T-cell (primary cell): ENCODE results near the gene SEMA4C. TPM values are rescaled to one million over a fixed set of nuclear protein-coding genes. Genes with fewer than 3 reads are reported as not detected.

Experiments
- ATAC-seq, 4 experiments: fragments of 200-7000 bp in 3 of 4; fragments of 150-1000 bp in 1 of 4; cut with Tn5 transposase; replicated peaks in 1 of 4; 1 replicate in 3 of 4; 2 replicates in 1 of 4; pipeline ENCODE4 v1.10.0; 2021; ENCODE audit warnings: moderate library complexity in 3 of 4, mild to moderate bottlenecking in 2 of 4, moderate number of reproducible peaks in 1 of 4
- CTCF ChIA-PET, 2 donors: fragments of 300-600 bp; sonication (Branson Sonifier 250); formaldehyde crosslinking; loops; one replicate each; lab custom pipeline; 2022; ENCODE audit warnings: antibody characterized with exemption in 2 of 2; lab: Charles Lee
- POLR2A ChIA-PET, 2 donors: fragments of 300-600 bp; sonication (Branson Sonifier 250); formaldehyde crosslinking; loops; one replicate each; lab custom pipeline; 2022; ENCODE audit warnings: antibody characterized with exemption in 2 of 2; lab: Charles Lee
- DNase-seq, 35 experiments: peaks; one replicate each; pipeline versions ENCODE4 v3.0.0 to v3.0.0-alpha.2; 2013 to 2023
- H3K27ac ChIP-seq: one replicate; pipeline ENCODE4 v1.5.1; 2013; ENCODE audit warnings: low read length
- H3K27me3 ChIP-seq, 2 experiments: replicated peaks in 1 of 2; 1 replicate in 1 of 2; 2 replicates in 1 of 2; pipeline versions ENCODE4 v1.6.1 to v1.7.0; 2013; ENCODE audit warnings: low read length in 1 of 2, mixed read lengths in 1 of 2; ENCODE audit not compliant: control insufficient read depth in 2 of 2, insufficient read depth in 2 of 2; ENCODE audit errors: extremely low read depth in 1 of 2
- H3K36me3 ChIP-seq, 2 donors: 1 replicate in 1 of 2; 2 replicates in 1 of 2; pipeline versions ENCODE4 v1.6.1 to v1.7.0; 2013; ENCODE audit warnings: low read length in 1 of 2; ENCODE audit not compliant: control insufficient read depth in 2 of 2, insufficient read depth in 1 of 2; ENCODE audit errors: extremely low read depth in 1 of 2
- H3K4me1 ChIP-seq, 2 experiments: 1 replicate in 1 of 2; 2 replicates in 1 of 2; pipeline versions ENCODE4 v1.6.1 to v1.7.0; 2013; ENCODE audit warnings: low read length in 2 of 2, mixed read lengths in 1 of 2; ENCODE audit not compliant: insufficient read depth in 2 of 2, control insufficient read depth in 1 of 2; ENCODE audit errors: extremely low read depth in 1 of 2
- H3K4me3 ChIP-seq, 2 donors: 1 replicate in 1 of 2; 2 replicates in 1 of 2; pipeline versions ENCODE4 v1.5.1 to v1.7.0; 2013; ENCODE audit warnings: mild to moderate bottlenecking in 2 of 2, low read length in 1 of 2, moderate library complexity in 1 of 2; ENCODE audit not compliant: control insufficient read depth in 1 of 2; ENCODE audit errors: extremely low read depth in 1 of 2
- H3K9me3 ChIP-seq: 2 replicates; pipeline ENCODE4 v1.7.0; 2013
- H3K27ac Mint-ChIP-seq, 2 donors: one replicate each; pipeline ENCODE4 v1.8.0; 2020 to 2021; ENCODE audit warnings: mild to moderate bottlenecking in 2 of 2, mixed read lengths in 2 of 2
- H3K27me3 Mint-ChIP-seq, 2 donors: one replicate each; pipeline ENCODE4 v1.8.0; 2021 to 2022; ENCODE audit warnings: mixed read lengths in 2 of 2
- H3K36me3 Mint-ChIP-seq: one replicate; pipeline ENCODE4 v1.8.0; 2021; ENCODE audit warnings: mixed read lengths
- H3K4me1 Mint-ChIP-seq, 3 donors: one replicate each; pipeline ENCODE4 v1.8.0; 2020 to 2022; ENCODE audit warnings: mixed read lengths in 3 of 3, mild to moderate bottlenecking in 1 of 3
- H3K4me3 Mint-ChIP-seq, 3 donors: one replicate each; pipeline ENCODE4 v1.8.0; 2020 to 2022; ENCODE audit warnings: mild to moderate bottlenecking in 3 of 3, mixed read lengths in 3 of 3, moderate library complexity in 3 of 3
- H3K9me3 Mint-ChIP-seq, 3 donors: one replicate each; pipeline ENCODE4 v1.8.0; 2020 to 2022; ENCODE audit warnings: mixed read lengths in 3 of 3
- WGBS: methylation state at CpG from one replicate; pipeline ENCODE4 v1.1.5; 2013; ENCODE audit warnings: missing lambda C conversion rate; ENCODE audit not compliant: insufficient coverage; 5-methylcytosine and 5-hydroxymethylcytosine counted together
- total RNA-seq, 35 experiments: library from RNA in 6 of 35; stranded (reverse) in 6 of 35; fragments of 120-200 nt in 1 of 35; gene quantifications; one replicate each; pipeline versions ENCODE4 v1.2.1 to v1.2.4 and lab custom pipeline; 2013 to 2026

The SEMA4C gene
- total RNA-seq, 5 donors from 2014 or later (not counting 1 experiment from before 2014, with no cell fraction given), result 36.3 to 89.0 (median 72.3) TPM

GRCh38 chr2:96899413-96899741 is 29.5 kb upstream of the SEMA4C start:
- Mint-ChIP-seq H3K4me1 (peaks cover 40 to 44% (median 44%) of the 10 kb centered on the region in 3 donors), H3K27ac (no peak overlapping the region), H3K27me3 (no peaks in the 10 kb centered on the region), H3K36me3 (no peaks in the 10 kb centered on the region), H3K4me3 (no peak overlapping the region), H3K9me3 (no peaks in the 10 kb centered on the region)
- H3K4me1 ChIP-seq, result peaks cover 14 to 38% of the 10 kb centered on the region in 2 experiments
- no peak overlapping the region for H3K4me3 ChIP-seq
- H3K27me3 ChIP-seq, result peaks cover 0 to 2% of the 10 kb centered on the region in 2 experiments
- H3K27ac ChIP-seq, result no peak overlapping the region
- DNase-seq, result no peak
- POLR2A ChIA-PET, result interaction anchor here in 1 of 2 donors (0.6 kb wide), 1 partner anchor 13 kb away, joined by 3 read pairs; no protein-coding TSS in a partner anchor
- no peaks in the 10 kb centered on the region for H3K9me3 ChIP-seq
- CTCF ChIA-PET, result no interaction called here
- H3K36me3 ChIP-seq, result no peaks in the 10 kb centered on the region
- ATAC-seq, result no peak
- 100% methylated on average over 1 of the region's 4 CpGs for WGBS

GRCh38 chr2:96898641-96899412 is 28.9 kb upstream of the SEMA4C start:
- H3K27me3 ChIP-seq, result peaks cover 0 to 2% of the 10 kb centered on the region in 2 experiments
- H3K4me3 Mint-ChIP-seq, result no peak overlapping the region
- no peaks in the 10 kb centered on the region for H3K9me3 ChIP-seq
- ATAC-seq (no peak), DNase-seq (no peak)
- POLR2A ChIA-PET, result interaction anchor here in 1 of 2 donors (0.6 kb wide), 1 partner anchor 14 kb away, joined by 3 read pairs; no protein-coding TSS in a partner anchor
- peaks cover 14 to 35% of the 10 kb centered on the region in 2 experiments for H3K4me1 ChIP-seq
- no peaks in the 10 kb centered on the region for H3K36me3 Mint-ChIP-seq
- no peak overlapping the region for H3K27ac ChIP-seq
- H3K27ac Mint-ChIP-seq, result peak overlapping the region in 1 of 2 donors; percentile 39
- H3K27me3 Mint-ChIP-seq, result no peaks in the 10 kb centered on the region
- H3K4me1 Mint-ChIP-seq, result peaks cover 36 to 44% (median 41%) of the 10 kb centered on the region in 3 donors
- no peaks in the 10 kb centered on the region for H3K36me3 ChIP-seq
- CTCF ChIA-PET, result no interaction called here
- H3K4me3 ChIP-seq, result no peak overlapping the region
- WGBS, result 79% methylated on average over 9 of the region's 11 CpGs
- no peaks in the 10 kb centered on the region for H3K9me3 Mint-ChIP-seq

- Mint-ChIP-seq H3K27ac (no peak overlapping the region), H3K27me3 (no peaks in the 10 kb centered on the region), H3K36me3 (no peaks in the 10 kb centered on the region), H3K4me3 (no peak overlapping the region), H3K9me3 (no peaks in the 10 kb centered on the region), H3K4me1 (peaks cover 40 to 51% (median 44%) of the 10 kb centered on the region in 3 donors)
- DNase-seq (no peak), ATAC-seq (no peak)
- Histone ChIP-seq H3K27ac (no peak overlapping the region), H3K36me3 (no peaks in the 10 kb centered on the region), H3K27me3 (no peaks in the 10 kb centered on the region), H3K4me1 (peaks cover 14 to 37% of the 10 kb centered on the region in 2 experiments), H3K9me3 (no peaks in the 10 kb centered on the region), H3K4me3 (no peak overlapping the region)
- ChIA-PET POLR2A (no interaction called here), CTCF (no interaction called here)
- WGBS, result 94% methylated on average over 8 of the region's 8 CpGs
Measured at GRCh38 chr2:96898135-96898505, 28.2 kb upstream of the SEMA4C start.

GRCh38 chr2:96897491-96898134 is 27.7 kb upstream of the SEMA4C start:
- ChIA-PET POLR2A (no interaction called here), CTCF (no interaction called here)
- Mint-ChIP-seq H3K27ac (peak overlapping the region; percentile 30 to 49), H3K9me3 (no peaks in the 10 kb centered on the region), H3K4me1 (peaks cover 45 to 56% (median 49%) of the 10 kb centered on the region in 3 donors), H3K36me3 (no peaks in the 10 kb centered on the region), H3K4me3 (peak overlapping the region in 1 of 3 donors; percentile 20), H3K27me3 (no peaks in the 10 kb centered on the region)
- no peak for DNase-seq
- Histone ChIP-seq H3K4me1 (peaks cover 14 to 41% of the 10 kb centered on the region in 2 experiments), H3K4me3 (no peak overlapping the region), H3K9me3 (no peaks in the 10 kb centered on the region), H3K27ac (no peak overlapping the region), H3K36me3 (no peaks in the 10 kb centered on the region), H3K27me3 (no peaks in the 10 kb centered on the region)
- whole genome bisulfite sequencing, result 84% methylated on average over 11 of the region's 11 CpGs
- ATAC-seq, result no peak

- Mint-ChIP-seq H3K4me1 (peaks cover 61 to 69% (median 63%) of the 10 kb centered on the region in 3 donors), H3K27ac (peak overlapping the region; percentile 86 to 92), H3K36me3 (no peaks in the 10 kb centered on the region), H3K4me3 (peak overlapping the region in 1 of 3 donors; percentile 47), H3K9me3 (no peaks in the 10 kb centered on the region), H3K27me3 (no peaks in the 10 kb centered on the region)
- Histone ChIP-seq H3K27ac (peak overlapping the region; percentile 19), H3K27me3 (no peaks in the 10 kb centered on the region), H3K36me3 (no peaks in the 10 kb centered on the region), H3K4me3 (no peak overlapping the region), H3K9me3 (no peaks in the 10 kb centered on the region), H3K4me1 (peaks cover 29 to 57% of the 10 kb centered on the region in 2 experiments)
- DNase-seq (peak in 4 of 35 experiments; percentile 9 to 56 (median 34)), ATAC-seq (peak; percentile 62 to 76 (median 70))
- ChIA-PET POLR2A (interaction anchor here in 1 of 2 donors (1.2 kb wide), 1 partner anchor 29 kb away, joined by 3 read pairs; no protein-coding TSS in a partner anchor), CTCF (interaction anchor here in 1 of 2 donors (0.7 kb wide), 1 partner anchor 28 kb away, joined by 4 read pairs; no protein-coding TSS in a partner anchor)
- 83% methylated on average over 12 of the region's 18 CpGs for WGBS
Measured at GRCh38 chr2:96895746-96896651, 26.1 kb upstream of the SEMA4C start.
